GM23338 (cell line): ENCODE results near the gene GIPC1. TPM values are rescaled to one million over a fixed set of nuclear protein-coding genes. Genes with fewer than 3 reads are reported as not detected.

ENCODE experiments used
- ATAC-seq: fragments of 200-7000 bp; cut with Tn5 transposase; 3 replicates; pipeline ENCODE4 v1.9.1; 2020
- DNase-seq: peaks from one replicate; pipeline ENCODE4 v3.0.0-alpha.2; 2015; ENCODE audit warnings: low spot score
- H2AFZ ChIP-seq: fragments of 200-600 bp; sonication (generic); 2 replicates; pipeline ENCODE4 v1.8.0; 2016; ENCODE audit warnings: antibody characterized with exemption, mild to moderate bottlenecking, moderate library complexity
- H3F3A ChIP-seq: fragments of 200-600 bp; sonication (generic); replicated peaks from 2 replicates; pipeline ENCODE4 v1.8.0; 2017; ENCODE audit warnings: antibody characterized with exemption, mixed run types, low read depth
- H3K27ac ChIP-seq: fragments of 200-600 bp; sonication (generic); 2 replicates; pipeline ENCODE4 v1.6.1; 2016; ENCODE audit warnings: low read depth
- H3K27me3 ChIP-seq: fragments of 200-600 bp; sonication (generic); 2 replicates; pipeline ENCODE4 v1.8.0; 2016; ENCODE audit warnings: mild to moderate bottlenecking, mixed run types, moderate library complexity; ENCODE audit not compliant: insufficient read depth
- H3K36me3 ChIP-seq: fragments of 200-600 bp; sonication (generic); 2 replicates; pipeline ENCODE4 v1.8.0; 2016; ENCODE audit warnings: mild to moderate bottlenecking; ENCODE audit not compliant: insufficient read depth
- H3K4me1 ChIP-seq: fragments of 200-600 bp; sonication (generic); 2 replicates; pipeline ENCODE4 v1.8.0; 2016; ENCODE audit warnings: mild to moderate bottlenecking, moderate library complexity; ENCODE audit not compliant: insufficient read depth
- H3K4me2 ChIP-seq: fragments of 200-600 bp; sonication (generic); 2 replicates; pipeline ENCODE4 v1.7.1; 2017; ENCODE audit warnings: mixed run types
- H3K4me3 ChIP-seq: fragments of 200-600 bp; sonication (generic); 2 replicates; pipeline ENCODE4 v1.6.1; 2016; ENCODE audit warnings: mixed run types
- H3K79me2 ChIP-seq: fragments of 200-600 bp; sonication (generic); replicated peaks from 2 replicates; pipeline ENCODE4 v1.8.0; 2017; ENCODE audit warnings: mild to moderate bottlenecking; ENCODE audit not compliant: insufficient read depth
- H3K9me2 ChIP-seq: fragments of 200-600 bp; sonication (generic); 2 replicates; pipeline ENCODE4 v1.8.0; 2017; ENCODE audit not compliant: insufficient read depth
- H4K20me1 ChIP-seq: fragments of 200-600 bp; sonication (generic); replicated peaks from 2 replicates; pipeline ENCODE4 v1.8.0; 2017; ENCODE audit warnings: mild to moderate bottlenecking; ENCODE audit not compliant: insufficient read depth
- H3K27ac Mint-ChIP-seq: 2 replicates; pipeline ENCODE4 v1.8.0; 2020; ENCODE audit warnings: inconsistent platforms, mild to moderate bottlenecking, moderate library complexity, mixed read lengths
- H3K27me3 Mint-ChIP-seq: 3 replicates; pipeline ENCODE4 v1.8.0; 2022; ENCODE audit warnings: low read depth, mild to moderate bottlenecking, moderate library complexity, mixed read lengths, inconsistent platforms; ENCODE audit not compliant: insufficient read depth, poor library complexity
- H3K36me3 Mint-ChIP-seq: 3 replicates; pipeline ENCODE4 v1.8.0; 2021; ENCODE audit warnings: low read depth, mild to moderate bottlenecking, inconsistent platforms, moderate library complexity, mixed read lengths
- H3K4me1 Mint-ChIP-seq: 3 replicates; pipeline ENCODE4 v1.8.0; 2020; ENCODE audit warnings: mild to moderate bottlenecking, inconsistent platforms, mixed read lengths
- H3K4me3 Mint-ChIP-seq: 3 replicates; pipeline ENCODE4 v1.8.0; 2021; ENCODE audit warnings: moderate library complexity, mild to moderate bottlenecking, inconsistent platforms, mixed read lengths
- H3K9me3 Mint-ChIP-seq: 3 replicates; pipeline ENCODE4 v1.8.0; 2020; ENCODE audit warnings: moderate library complexity, mild to moderate bottlenecking, inconsistent platforms, mixed read lengths
- CREB1 ChIP-seq: fragments of 250-450 bp; sonication (Bioruptor Pico); IDR thresholded peaks from 2 replicates; pipeline ENCODE4 v1.5.0; 2020; ENCODE audit warnings: low read depth, mild to moderate bottlenecking, moderate library complexity
- EZH2phosphoT487 ChIP-seq: fragments of 200-600 bp; sonication (generic); IDR thresholded peaks from one replicate; pipeline ENCODE4 v1.8.1; 2018; ENCODE audit warnings: antibody characterized with exemption; ENCODE audit not compliant: unreplicated experiment
- NANOG ChIP-seq: IDR thresholded peaks from 2 replicates; pipeline ENCODE4 v1.6.1; 2016; ENCODE audit warnings: antibody characterized with exemption, borderline replicate concordance
- POLR2AphosphoS5 ChIP-seq: IDR thresholded peaks from 2 replicates; pipeline ENCODE4 v1.6.1; 2016; ENCODE audit warnings: antibody characterized with exemption, low read depth
- polyA plus RNA-seq: library from polyadenylated mRNA; unstranded; fragments of >200 nt; fragmentation: Nextera tagmentation; extraction: Ambion mirVana; gene quantifications from 2 replicates; pipeline ENCODE4 v1.2.1, GENCODE V29; 2016
- total RNA-seq: library from RNA; depleted of rRNA; stranded (reverse); fragments of >200 nt; shearing (Covaris generic); gene quantifications from 2 replicates; pipeline ENCODE4 v1.2.3, GENCODE V29; 2014
- TF ChIP-seq, protein P1 (sequence below): IDR thresholded peaks from 2 replicates; pipeline ENCODE4 v1.6.1; 2016; ENCODE audit warnings: antibody characterized with exemption
- TF ChIP-seq, protein P2 (sequence below), 2 experiments: fragments of 200-600 bp in 1 of 2; sonication (generic) in 1 of 2; conservative IDR thresholded peaks; 2 replicates each; pipeline versions ENCODE4 v1.5.1 to v1.6.1; 2016 to 2017; ENCODE audit warnings: antibody characterized with exemption in 2 of 2, low read depth in 2 of 2, mild to moderate bottlenecking in 2 of 2, moderate library complexity in 1 of 2
- TF ChIP-seq, protein P3 (sequence below): IDR thresholded peaks from one replicate; pipeline ENCODE4 v1.6.1; 2018; ENCODE audit warnings: antibody characterized with exemption; ENCODE audit not compliant: unreplicated experiment

GIPC1 gene
- total and polyA plus RNA-seq, 2 experiments from 2014 or later: 51.6 to 106 TPM

DNA sequence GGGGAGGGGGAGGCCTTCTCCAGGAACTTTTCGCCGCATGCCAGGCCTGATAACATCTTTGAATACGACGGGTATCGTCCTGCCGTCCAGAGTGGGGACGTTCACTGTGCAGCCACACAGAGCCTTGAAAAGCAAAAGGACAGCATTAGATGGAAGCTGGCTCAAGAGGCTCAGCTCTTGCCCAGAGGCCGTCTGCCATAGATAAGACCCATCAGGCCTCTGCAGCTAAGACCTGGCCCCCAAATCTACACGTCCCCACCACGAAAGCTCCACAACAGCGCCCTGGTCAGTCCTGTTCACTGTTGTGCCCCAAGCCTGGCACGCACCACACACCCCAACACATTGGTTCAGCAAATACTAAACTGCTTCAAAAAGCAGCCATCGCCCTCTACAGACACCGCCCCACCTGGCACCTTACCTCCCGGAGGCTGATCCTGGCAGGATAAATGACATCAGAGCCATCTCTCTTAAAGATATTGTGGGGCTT lies 20.2 kb upstream of the GIPC1 start:
- Mint-ChIP-seq H3K4me1 (peaks cover 26% of the 10 kb centered on the region), H3K27me3 (peaks cover 14% of the 10 kb centered on the region), H3K9me3 (no peaks in the 10 kb centered on the region; the same call in 2 of the 3 replicates), H3K27ac (no peak overlapping the region), H3K36me3 (peaks cover 34% of the 10 kb centered on the region), H3K4me3 (peak overlapping the region; percentile 93)
- Histone ChIP-seq H3K9me2 (no peaks in the 10 kb centered on the region), H2AFZ (no peak overlapping the region), H3K36me3 (peaks cover 3% of the 10 kb centered on the region), H3K4me3 (peak overlapping the region; percentile 97), H3K79me2 (peaks cover 31% of the 10 kb centered on the region), H3F3A (peaks cover 33% of the 10 kb centered on the region), H3K27me3 (no peaks in the 10 kb centered on the region), H3K27ac (no peak overlapping the region), H3K4me2 (peak overlapping the region; percentile 99), H4K20me1 (peaks cover 24% of the 10 kb centered on the region; the same call in 1 of the 2 replicates), H3K4me1 (peaks cover 11% of the 10 kb centered on the region; the same call in 1 of the 2 replicates)
- ATAC-seq: no peak
- TF ChIP-seq NANOG (no peak), EZH2phosphoT487 (no peak), POLR2AphosphoS5 (no peak), CREB1 (no peak)
- TF ChIP-seq, protein P1, sequence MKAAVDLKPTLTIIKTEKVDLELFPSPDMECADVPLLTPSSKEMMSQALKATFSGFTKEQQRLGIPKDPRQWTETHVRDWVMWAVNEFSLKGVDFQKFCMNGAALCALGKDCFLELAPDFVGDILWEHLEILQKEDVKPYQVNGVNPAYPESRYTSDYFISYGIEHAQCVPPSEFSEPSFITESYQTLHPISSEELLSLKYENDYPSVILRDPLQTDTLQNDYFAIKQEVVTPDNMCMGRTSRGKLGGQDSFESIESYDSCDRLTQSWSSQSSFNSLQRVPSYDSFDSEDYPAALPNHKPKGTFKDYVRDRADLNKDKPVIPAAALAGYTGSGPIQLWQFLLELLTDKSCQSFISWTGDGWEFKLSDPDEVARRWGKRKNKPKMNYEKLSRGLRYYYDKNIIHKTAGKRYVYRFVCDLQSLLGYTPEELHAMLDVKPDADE: no peak
- TF ChIP-seq, protein P2, sequence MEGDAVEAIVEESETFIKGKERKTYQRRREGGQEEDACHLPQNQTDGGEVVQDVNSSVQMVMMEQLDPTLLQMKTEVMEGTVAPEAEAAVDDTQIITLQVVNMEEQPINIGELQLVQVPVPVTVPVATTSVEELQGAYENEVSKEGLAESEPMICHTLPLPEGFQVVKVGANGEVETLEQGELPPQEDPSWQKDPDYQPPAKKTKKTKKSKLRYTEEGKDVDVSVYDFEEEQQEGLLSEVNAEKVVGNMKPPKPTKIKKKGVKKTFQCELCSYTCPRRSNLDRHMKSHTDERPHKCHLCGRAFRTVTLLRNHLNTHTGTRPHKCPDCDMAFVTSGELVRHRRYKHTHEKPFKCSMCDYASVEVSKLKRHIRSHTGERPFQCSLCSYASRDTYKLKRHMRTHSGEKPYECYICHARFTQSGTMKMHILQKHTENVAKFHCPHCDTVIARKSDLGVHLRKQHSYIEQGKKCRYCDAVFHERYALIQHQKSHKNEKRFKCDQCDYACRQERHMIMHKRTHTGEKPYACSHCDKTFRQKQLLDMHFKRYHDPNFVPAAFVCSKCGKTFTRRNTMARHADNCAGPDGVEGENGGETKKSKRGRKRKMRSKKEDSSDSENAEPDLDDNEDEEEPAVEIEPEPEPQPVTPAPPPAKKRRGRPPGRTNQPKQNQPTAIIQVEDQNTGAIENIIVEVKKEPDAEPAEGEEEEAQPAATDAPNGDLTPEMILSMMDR (conservative IDR thresholded peaks at IDR 0.05; ENCODE audit: low read depth in 2 of 2): peak in 1 of 2 experiments; percentile 12; a peak in 1 of 4 replicates
- TF ChIP-seq, protein P3, sequence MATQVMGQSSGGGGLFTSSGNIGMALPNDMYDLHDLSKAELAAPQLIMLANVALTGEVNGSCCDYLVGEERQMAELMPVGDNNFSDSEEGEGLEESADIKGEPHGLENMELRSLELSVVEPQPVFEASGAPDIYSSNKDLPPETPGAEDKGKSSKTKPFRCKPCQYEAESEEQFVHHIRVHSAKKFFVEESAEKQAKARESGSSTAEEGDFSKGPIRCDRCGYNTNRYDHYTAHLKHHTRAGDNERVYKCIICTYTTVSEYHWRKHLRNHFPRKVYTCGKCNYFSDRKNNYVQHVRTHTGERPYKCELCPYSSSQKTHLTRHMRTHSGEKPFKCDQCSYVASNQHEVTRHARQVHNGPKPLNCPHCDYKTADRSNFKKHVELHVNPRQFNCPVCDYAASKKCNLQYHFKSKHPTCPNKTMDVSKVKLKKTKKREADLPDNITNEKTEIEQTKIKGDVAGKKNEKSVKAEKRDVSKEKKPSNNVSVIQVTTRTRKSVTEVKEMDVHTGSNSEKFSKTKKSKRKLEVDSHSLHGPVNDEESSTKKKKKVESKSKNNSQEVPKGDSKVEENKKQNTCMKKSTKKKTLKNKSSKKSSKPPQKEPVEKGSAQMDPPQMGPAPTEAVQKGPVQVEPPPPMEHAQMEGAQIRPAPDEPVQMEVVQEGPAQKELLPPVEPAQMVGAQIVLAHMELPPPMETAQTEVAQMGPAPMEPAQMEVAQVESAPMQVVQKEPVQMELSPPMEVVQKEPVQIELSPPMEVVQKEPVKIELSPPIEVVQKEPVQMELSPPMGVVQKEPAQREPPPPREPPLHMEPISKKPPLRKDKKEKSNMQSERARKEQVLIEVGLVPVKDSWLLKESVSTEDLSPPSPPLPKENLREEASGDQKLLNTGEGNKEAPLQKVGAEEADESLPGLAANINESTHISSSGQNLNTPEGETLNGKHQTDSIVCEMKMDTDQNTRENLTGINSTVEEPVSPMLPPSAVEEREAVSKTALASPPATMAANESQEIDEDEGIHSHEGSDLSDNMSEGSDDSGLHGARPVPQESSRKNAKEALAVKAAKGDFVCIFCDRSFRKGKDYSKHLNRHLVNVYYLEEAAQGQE: no peak
- peak; percentile 22 for DNase-seq

DNA sequence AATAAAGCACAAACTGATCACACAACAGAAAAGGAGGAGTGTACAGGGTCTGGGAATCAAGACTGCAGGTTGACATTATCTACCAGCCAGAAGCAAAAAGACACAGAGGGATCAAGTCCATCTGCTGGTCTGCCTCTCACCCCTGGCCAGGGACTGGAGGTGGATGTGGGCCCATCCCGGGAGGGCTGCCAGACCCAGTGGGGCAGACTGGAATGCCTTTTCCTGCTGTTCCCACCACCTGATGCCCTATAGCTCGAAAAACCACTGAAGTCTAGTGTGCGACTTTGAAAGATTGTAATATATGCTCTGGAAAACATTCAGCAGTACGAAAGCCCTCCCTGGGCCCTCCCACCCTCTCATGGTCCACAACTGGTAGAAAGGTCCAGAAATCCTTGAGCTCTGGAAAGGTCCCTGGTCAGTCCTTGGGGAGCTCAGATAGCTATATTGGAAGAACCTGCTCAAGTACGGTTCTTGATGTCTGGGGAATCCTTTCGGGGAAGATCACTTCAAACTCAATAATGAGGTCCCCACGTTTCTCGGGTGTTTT lies 19.6 kb upstream of the GIPC1 start:
- H3K4me2 ChIP-seq: peak overlapping the region; percentile 99; the same call in 1 of the 2 replicates
- no peak overlapping the region for H3K27ac Mint-ChIP-seq
- H3K9me3 Mint-ChIP-seq: no peaks in the 10 kb centered on the region; the same call in 2 of the 3 replicates
- DNase-seq: no peak
- peaks cover 27% of the 10 kb centered on the region for H3K4me1 Mint-ChIP-seq
- peaks cover 15% of the 10 kb centered on the region for H3K27me3 Mint-ChIP-seq
- no peak overlapping the region for H2AFZ ChIP-seq
- H3K79me2 ChIP-seq: peaks cover 31% of the 10 kb centered on the region
- H3K27ac ChIP-seq: no peak overlapping the region
- peak overlapping the region; percentile 93 for H3K4me3 Mint-ChIP-seq
- no peak for TF ChIP-seq CREB1
- H3K27me3 ChIP-seq: no peaks in the 10 kb centered on the region
- H3K36me3 Mint-ChIP-seq: peaks cover 34% of the 10 kb centered on the region
- peaks cover 33% of the 10 kb centered on the region for H3F3A ChIP-seq
- no peaks in the 10 kb centered on the region for H3K9me2 ChIP-seq
- no peak for ATAC-seq
- H3K36me3 ChIP-seq: peaks cover 3% of the 10 kb centered on the region
- peaks cover 24% of the 10 kb centered on the region; the same call in 1 of the 2 replicates for H4K20me1 ChIP-seq
- H3K4me1 ChIP-seq: peaks cover 11% of the 10 kb centered on the region; the same call in 1 of the 2 replicates
- H3K4me3 ChIP-seq: peak overlapping the region; percentile 97; the same call in 1 of the 2 replicates
